Activated T-helper 1 cell treated with anti-CD3 and anti-CD28 coated beads, Interleukin-2, amount 50 U/mL, for 16 hours (primary cell): Measurements from ENCODE around the gene KLRF1.

ENCODE experiments used
- DNase-seq, 2 donors: peaks; one replicate each; pipeline ENCODE4 v3.0.0-alpha.2; 2020; ENCODE audit warnings: low read depth in 1 of 2, low spot score in 1 of 2

The KLRF1 gene

DNA sequence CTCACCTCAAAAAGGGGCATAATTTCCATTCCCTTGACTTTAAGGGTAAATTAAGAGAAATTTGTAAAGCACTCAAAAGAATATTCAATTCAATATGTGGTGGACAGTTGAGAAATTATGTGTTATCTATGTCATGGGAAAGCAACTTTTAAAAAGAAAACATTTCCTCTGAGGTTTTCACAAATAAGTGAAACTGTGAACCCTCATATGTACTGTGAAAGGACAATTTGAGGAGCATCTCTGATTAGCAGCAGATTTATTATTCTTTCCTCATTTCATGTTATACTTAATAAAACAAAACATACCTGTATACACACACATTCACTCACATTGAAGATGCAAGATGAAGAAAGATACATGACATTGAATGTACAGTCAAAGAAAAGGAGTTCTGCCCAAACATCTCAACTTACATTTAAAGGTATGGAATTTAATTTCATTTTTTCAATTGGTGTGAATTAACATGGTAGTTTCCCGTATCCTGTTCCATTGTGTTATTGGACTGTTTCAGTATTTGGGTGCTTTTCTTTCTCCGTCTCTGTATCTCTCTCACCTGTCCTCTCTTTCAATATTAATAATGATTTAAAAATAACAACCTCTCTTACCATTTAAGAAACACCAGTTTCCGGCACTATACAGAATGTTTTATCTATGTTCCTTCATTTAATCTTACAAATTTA lies at the start of gene KLRF1:
TSS of gene KLRF1 (plus strand) at position 273 of the 680 bp plus-strand sequence. CDS start at position 337, 64 bp downstream.
- no peak for DNase-seq

- no peak for DNase-seq
These were observed 48.1 kb upstream of the KLRF1 start for GRCh38 chr12:9779209-9779608.

DNA sequence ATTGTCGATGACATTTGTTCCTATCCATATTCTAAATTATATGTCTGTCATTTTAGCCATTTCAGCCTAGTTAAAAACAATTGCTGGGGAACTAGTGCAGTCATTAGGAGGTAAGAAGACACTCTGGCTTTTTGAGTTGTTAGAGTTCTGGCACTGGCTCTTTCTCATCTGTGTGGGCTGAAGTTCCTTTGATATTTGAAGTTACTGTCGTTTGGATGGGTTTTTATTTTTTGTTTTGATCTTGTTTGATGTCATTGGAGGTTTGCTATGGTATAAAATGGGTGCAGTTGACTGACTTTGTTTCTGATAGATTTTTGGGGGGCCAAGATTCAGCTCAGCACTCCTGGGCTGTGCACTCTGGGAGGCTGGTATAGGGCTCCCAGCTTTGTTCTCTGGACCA lies 45.9 kb upstream of the KLRF1 start:
- DNase-seq: no peak

GRCh38 chr12:9782547-9783382 lies 44.5 kb upstream of the KLRF1 start:
- DNase-seq: no peak

GRCh38 chr12:9784326-9784725 lies 43.0 kb upstream of the KLRF1 start:
- no peak for DNase-seq

GRCh38 chr12:9784816-9785215 lies 42.5 kb upstream of the KLRF1 start:
- no peak for DNase-seq

- no peak for DNase-seq
These were observed 40.3 kb upstream of the KLRF1 start for GRCh38 chr12:9786726-9787717.

- DNase-seq: no peak
These were observed 34.9 kb upstream of the KLRF1 start for GRCh38 chr12:9792185-9792900.

DNA sequence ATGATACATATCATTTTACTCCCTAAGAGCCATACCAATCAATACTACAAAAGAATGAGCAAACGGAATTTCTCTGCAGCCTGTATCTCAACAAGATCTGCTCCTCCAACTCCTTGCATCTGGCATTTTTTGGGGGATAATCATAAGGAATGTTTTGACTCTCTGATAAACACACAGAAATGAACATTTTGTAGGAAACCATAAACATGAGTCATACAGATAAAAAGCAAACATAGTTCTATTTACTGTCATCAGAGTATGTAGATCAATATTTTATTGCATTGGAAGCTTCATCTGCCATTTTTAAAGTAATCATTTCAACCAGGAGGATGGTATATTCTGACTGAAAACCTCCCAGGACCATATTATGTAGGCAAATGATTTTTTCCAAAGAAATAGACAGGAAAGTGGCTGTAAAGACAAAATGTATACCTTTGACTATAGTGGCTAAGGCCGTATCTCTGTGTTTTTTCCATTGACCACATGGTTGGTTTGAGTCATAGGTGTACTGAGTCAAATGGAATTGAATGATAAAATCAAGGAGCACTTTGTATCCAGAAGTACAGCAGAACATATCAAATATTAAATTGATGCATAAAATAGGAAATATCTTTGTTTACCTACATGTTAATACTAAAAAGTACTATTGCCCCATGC lies 34.2 kb upstream of the KLRF1 start:
- DNase-seq: no peak

DNA sequence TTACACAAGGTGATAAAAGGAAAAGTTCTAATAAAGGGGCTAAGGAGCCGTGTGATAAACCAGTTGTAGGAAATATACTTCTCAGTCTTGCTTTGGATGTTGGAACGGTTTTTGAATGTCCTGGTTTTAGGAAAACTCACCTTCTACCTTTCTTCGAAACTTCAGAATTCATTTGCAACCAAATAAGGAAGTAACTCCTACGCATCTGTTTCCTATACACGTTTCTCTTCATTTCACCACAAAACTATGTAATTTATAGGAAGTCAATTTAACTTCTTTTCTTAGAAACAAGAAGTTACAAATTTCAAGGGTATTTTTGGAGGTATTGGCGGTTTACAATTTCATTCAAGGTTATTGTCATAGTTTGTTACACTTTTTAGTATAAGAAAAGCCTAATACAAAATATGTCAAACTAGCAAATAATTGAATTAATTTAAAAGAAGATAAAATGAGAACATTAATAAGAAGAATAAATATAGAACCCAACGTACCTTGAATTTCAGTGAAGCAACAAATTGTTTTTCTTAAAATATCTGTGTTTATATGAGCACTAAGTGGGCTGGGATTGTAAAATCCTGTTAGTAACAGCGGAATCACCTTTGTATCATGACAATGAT lies 33.4 kb upstream of the KLRF1 start:
- no peak for DNase-seq

GRCh38 chr12:9794484-9795093 lies 32.7 kb upstream of the KLRF1 start:
- no peak for DNase-seq

DNA sequence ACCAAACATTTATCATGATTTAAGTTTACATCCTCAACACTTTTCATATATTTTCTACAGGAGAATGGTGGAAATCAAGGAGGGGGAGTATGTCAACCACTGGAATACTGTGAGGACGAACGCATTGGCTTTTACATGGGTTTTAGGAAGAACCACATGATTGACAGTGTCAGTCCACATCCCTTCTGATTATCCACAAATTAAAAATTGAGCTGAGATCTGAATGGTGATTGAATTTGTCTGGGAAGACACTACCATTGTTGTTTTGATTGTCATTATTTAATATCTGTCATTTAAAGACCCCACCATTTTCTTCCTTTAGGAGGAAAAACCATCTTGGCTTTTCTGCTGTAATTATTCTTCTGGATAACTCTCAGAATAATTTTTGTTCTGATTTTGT lies 31.3 kb upstream of the KLRF1 start:
- no peak for DNase-seq

GRCh38 chr12:9796346-9796745 lies 30.9 kb upstream of the KLRF1 start:
- DNase-seq: no peak

DNA sequence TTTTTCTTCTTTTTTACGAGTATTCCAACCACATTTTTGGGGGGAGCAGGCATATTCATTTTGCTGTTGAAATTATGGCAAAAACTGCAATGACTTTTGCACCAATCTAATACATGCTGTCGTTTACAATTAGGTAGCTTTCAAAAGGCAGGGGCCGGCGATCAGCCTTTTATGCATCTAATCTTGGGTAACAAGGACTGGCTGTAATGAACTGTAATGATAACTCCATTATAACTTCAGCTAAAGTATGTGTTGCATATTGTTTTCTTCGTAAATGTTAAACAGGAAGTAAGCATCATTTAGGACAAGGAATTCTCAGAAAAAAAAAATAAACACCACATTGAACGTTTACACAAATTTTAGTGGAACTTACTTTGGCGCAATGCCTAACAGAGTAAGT lies 30.3 kb upstream of the KLRF1 start:
- DNase-seq: no peak

GRCh38 chr12:9797722-9798619 lies 29.3 kb upstream of the KLRF1 start:
- DNase-seq: peak; percentile 21 to 39

DNA sequence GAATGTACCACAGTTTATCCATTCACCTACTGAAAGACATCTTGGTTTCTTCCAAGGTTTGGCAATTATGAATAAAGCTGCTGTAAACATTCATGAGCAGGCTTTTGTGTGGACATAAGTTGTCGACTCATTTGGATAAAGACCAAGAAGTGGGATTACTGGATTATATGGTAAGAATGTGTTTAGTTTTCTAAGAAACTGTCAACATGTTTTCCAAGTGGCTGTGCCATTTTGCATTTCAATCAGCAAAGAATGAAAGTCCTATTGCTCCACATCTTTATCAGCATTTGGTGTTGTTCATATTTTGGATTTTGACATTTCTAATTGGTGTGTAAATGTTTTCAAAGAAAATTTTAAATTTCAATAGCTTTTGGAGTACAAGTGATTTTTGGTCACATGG lies 27.3 kb upstream of the KLRF1 start:
- no peak for DNase-seq

DNA sequence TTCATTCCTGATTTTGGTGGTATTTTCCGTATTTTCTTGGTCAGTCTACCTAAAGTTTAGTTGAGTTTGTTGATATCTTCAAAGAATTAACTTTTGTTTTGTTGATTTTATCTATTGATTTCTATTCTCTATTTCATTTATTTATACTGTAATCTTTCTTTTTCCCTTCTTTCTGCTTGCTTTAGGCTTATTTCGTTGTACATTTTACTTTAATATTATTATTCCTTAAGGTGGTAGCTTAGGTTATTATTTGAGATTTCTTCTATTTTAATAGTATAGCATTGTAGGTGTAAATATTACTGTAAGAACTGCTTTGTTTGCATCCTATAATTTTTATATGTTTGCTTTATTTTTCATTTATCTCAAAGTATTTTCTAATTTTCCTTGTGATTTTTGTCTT lies 21.4 kb upstream of the KLRF1 start:
- DNase-seq: no peak

GRCh38 chr12:9806714-9807113 lies 20.6 kb upstream of the KLRF1 start:
- DNase-seq: no peak
